Fibroblast of the conjunctiva (primary cell): ENCODE results near the gene IQUB.
"Not testable (repeated sequence)": the region's sequence is repeated elsewhere in the genome, so short reads cannot be mapped to it uniquely, and the experiment has no call there.

Source experiments
- DNase-seq: peaks from one replicate; pipeline ENCODE4 v3.0.0-alpha.2; 2010; ENCODE audit warnings: low read depth

Gene IQUB

GRCh38 chr7:123534383-123535260, at the start of gene IQUB:
Gene IQUB, minus strand, starts transcription at chr7:123534595. Its CDS starts 22,255 bp downstream, at chr7:123512340.
- peak; percentile 96 for DNase-seq

DNA sequence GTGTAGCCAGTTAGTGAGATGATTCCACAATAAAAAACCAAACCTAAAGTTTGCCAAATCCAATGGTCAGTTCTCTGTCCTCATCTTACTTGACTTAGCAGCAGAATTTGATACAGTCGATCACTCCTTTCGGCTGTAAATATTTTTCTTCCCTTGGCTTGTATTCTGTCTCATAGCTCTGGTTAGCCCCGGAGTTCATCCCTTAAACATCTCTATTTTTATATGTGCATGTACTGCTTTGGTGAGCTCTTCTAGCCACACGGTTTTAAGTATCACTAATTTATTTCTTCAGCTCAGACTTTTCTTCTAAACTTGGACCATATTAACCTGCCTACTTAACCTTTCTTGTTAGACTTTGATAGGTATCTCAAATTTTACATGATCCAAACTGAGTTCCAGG, 49.4 kb upstream of the IQUB start:
- no peak for DNase-seq

- DNase-seq, result no peak
Observed at GRCh38 chr7:123581162-123581459, 46.7 kb upstream of the IQUB start.

DNA sequence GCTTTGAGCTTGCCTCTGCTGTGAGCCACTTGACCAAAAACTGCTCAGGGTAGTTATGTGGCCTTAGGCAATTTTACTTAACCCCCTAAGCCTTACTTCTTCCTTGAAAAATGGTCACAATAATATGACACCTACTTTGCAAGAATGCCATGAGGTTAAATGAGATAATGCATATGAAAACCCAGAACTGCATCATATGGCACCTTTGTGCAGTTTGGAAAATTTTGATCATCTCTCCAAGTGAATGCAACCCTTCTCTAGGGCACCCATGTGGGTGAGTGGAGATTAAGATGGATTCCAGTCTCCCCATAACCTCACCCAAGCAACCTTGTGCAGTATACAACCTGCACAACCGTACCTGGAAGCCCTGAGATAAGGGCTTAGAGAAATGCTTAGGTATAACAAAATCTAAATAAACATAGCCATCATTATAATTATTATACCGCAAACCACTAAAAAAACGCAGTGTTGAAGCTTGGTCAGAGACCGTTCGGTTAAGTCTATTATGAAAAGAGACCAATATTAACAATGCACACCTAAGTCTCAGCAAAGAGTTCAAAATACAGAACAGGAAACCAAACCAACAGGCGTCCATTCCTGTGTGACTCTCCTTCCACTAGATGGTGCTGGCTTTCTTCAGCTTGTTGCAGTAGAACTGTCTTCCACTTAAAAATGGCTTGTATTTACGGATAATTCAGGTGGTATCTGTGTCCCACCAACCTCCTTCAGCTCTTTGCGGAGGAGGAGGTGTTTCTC, 46.2 kb upstream of the IQUB start:
- DNase-seq, result peak; percentile 30

GRCh38 chr7:123579416-123579815, 45.0 kb upstream of the IQUB start:
- DNase-seq, result no peak

DNA sequence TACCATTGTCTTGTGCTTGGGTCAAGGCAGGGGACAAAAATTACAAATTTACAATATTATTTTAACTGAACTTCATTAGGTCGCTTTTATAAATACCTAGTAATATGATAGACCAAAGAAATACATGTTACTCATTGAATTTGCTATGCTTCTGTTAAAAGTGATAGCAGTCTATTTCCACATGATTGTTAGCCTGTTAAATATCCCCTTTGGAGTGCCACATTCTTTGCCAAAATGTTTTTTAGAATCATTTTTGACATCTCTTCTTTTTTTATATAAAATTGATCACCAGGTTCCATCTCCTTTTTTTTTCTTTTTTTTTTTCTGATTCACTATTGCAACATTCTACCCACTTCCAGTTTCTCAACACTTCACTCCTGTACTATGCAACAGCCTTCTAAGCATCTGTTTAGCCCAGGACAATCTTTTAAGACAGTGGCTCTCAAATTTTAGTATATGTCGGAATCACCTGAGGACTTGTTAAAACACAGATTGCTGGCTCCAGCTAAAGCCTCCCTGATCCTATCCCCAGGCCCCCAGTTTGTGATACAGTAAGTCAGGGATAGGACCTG, 39.6 kb upstream of the IQUB start:
- no peak for DNase-seq

GRCh38 chr7:123573341-123573740, 38.9 kb upstream of the IQUB start:
- no peak for DNase-seq

GRCh38 chr7:123571684-123572083, 37.3 kb upstream of the IQUB start:
- DNase-seq, result no peak

- no peak for DNase-seq
Observed at GRCh38 chr7:123571187-123571586, 36.8 kb upstream of the IQUB start.

DNA sequence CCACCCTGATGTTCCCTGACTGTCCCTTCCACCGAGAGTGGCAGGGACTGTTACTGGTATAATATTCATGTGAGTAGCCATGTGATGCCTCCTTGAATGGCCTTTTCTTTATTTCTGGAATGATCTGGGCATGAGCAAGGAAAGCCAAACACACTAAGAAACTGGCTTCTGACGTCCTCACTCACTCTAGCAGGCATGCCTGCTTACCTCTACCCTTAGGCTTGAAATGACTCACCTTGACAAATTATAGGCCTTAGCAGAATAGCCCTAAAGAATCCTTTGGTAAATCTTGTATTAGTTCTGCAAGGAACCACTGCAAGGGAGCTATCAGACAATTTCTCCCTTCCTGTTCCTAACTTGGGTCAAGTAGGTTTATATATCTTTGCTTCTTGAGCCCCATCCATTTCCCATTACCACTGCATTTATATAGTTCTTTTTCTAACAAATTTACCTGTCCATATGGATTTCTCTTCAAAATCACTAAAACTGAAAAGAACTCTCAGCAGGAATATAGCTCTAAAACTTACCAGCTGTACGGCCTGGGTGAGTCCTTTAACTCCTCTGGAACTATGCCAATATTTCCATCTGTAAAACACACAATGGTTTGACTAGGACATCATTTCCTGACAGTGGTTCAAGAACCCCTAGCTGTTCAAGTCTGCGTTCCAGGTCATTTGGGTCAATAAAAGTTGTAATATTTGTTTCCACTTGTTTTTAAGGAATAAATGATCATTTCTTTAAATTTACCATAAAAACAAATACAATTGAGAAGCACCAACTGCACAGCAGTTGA, 36.2 kb upstream of the IQUB start:
- no peak for DNase-seq

DNA sequence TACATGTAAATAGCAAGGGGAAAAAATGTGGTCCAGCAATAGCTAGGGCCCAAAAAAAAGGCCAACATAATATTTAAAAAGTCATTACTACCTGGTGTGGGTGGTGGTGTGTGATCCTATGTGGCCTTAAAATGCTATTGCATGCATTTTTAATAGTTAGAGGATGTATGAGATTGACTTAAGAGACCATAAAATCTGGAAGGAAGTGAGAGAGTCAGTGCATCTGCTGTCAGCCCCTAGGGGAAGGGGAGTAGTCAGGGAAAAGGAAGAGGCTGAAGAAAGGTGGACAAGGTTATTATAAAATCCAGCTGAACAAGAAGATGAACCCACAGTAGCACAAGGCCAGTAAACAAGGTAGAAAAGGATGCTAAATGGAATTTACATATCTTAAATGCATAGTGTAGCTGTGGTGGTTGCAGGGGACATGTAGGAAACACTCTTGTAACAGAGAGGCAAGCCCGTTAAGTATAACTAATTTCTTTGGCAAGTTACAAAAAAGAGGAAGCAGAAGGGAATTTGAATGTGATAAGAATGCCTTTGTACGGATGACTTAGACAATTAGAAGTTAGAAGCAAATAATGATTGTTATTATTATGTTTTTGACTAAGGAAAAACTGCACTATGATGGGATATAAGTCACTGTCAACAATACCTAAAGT, 35.1 kb upstream of the IQUB start:
- no peak for DNase-seq

DNA sequence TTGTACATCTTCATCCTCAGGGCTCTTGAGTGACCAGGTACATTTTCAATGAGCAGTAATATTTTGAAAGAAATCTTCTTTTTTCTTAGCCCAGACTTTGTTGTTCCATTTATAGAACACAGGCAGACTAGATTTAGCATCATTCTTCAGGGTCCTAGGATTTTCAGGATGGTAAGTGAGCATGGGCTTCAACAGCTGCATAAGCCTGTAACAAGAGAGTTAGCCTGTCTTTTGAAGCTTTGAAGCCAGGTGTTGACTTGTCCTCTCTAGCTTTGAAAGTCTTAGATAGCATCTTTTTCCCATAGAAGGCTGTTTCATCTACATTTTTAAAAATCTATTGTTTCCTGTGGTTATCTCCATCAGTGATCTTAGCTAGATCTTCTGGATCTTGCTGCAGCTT, 27.7 kb upstream of the IQUB start:
- no peak for DNase-seq

DNA sequence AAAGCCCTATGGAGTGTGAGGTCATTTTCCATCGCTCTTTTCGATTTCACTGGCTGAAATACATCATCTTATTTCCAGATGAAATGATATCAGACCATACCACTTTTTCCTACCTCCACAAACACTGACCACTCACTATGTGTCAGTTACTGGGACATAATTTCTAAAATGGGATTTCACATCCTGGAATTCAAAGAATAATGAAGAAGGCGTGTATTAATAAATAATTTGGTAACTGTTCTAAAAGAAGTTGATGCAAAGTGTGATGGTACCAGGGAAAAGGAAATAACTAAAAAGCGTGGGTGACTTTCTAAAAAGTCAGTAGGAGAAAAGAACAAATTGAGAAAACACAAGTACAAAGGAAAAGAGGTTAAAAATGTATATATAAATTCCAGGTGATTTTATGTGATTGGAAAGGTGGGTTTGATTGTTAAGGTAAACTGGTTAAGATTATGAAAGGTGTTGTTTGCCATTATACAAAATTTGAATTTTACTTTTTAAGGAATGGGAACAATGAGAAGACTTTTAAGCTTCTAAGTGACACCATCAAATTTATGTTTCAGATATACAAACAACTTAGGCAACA, 24.0 kb upstream of the IQUB start:
- no peak for DNase-seq

GRCh38 chr7:123557398-123558288, 23.2 kb upstream of the IQUB start, which contains the start of gene NDUFA5:
Gene NDUFA5, minus strand, starts transcription at chr7:123557818. Its CDS starts 23 bp downstream, at chr7:123557795.
- DNase-seq, result peak; percentile 98

- DNase-seq, result no peak
Observed at GRCh38 chr7:123557016-123557397, 22.6 kb upstream of the IQUB start.

DNA sequence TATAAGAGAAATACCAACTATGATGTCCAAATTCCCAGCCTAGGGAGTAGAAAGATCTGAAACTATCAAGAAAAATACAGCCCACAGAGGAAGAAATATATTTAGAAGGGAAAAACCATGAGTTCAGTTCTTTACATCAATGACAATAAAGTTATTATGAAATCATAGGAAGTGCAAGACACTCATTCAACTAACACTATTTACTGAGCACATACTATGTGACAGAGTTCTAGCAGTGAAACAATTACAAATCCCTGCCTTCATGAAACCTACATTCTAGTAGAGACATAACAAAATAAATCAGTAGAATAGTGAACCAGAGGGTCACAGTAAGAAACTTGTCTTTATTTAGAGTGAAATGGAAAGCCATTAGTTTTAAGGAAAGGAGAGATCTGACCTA, 21.1 kb upstream of the IQUB start:
- no peak for DNase-seq

DNA sequence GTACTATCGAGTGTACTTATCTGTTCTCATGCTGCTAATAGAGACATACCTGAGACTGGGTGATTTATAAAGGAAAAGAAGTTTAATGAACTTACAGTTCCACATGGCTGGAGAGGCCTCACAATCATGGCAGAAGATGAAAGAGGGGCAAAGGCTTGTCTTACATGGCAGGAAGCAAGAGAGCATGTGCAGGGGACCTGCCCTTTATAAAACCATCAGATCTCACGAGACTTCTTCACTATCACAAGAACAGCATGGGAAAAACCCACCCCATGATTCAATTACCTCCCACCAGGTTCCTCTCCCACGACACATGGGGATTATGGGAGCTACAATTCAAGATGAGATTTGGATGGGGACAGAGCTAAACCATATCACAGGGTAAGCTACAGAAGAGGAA, 18.8 kb upstream of the IQUB start:
- DNase-seq, result no peak

DNA sequence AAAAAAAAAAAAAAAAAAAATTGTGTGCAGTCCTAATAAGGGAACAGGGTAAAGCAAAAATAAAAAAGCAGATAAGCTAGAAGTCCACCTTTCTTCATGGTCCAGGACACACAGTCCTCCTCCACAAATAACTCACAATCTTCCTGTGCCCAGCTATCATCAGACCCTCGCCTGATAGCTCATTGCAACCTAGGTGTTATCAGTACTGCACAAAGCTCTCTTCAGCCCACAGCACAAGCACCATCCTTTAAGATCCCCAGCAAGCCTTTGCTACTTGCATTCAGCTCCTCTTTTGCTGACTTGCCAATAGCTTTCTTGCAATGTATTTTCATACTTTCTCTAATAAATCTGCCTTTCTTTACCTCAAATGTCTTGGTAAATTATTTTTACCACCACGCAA, 18.2 kb upstream of the IQUB start:
- no peak for DNase-seq

- not testable (repeated sequence) for DNase-seq
Observed at GRCh38 chr7:123552134-123552533, 17.7 kb upstream of the IQUB start.

GRCh38 chr7:123548406-123548805, 14.0 kb upstream of the IQUB start:
- DNase-seq, result no peak
